Panc1 (cell line): ENCODE results near the gene GABRE. TPM values are rescaled to one million over a fixed set of nuclear protein-coding genes. Genes with fewer than 3 reads are reported as not detected.

ENCODE experiments used
- ATAC-seq: fragments of 200-7000 bp; cut with Tn5 transposase; 2 replicates; pipeline ENCODE4 v1.9.1; 2020; ENCODE audit warnings: mild to moderate bottlenecking, moderate library complexity
- BruUV-seq: library from RNA; stranded (reverse); fragments of 400-500 nt; replicated peaks from 2 replicates; lab custom pipeline; 2021; lab: Mats Ljungman, UMichigan
- CTCF ChIA-PET: fragments of 300-600 bp; sonication (Branson Sonifier 250); formaldehyde crosslinking; loops from one replicate; lab custom pipeline; 2022; ENCODE audit warnings: antibody characterized with exemption; lab: Charles Lee
- POLR2A ChIA-PET: fragments of 300-600 bp; sonication (Branson Sonifier 250); formaldehyde crosslinking; loops from one replicate; lab custom pipeline; 2022; ENCODE audit warnings: antibody characterized with exemption; lab: Charles Lee
- DNase-seq: peaks from one replicate; pipeline ENCODE4 v3.0.0-alpha.2; 2010; ENCODE audit warnings: low read depth, low spot score
- H3K27ac ChIP-seq: 2 replicates; pipeline ENCODE4 v1.5.1; 2011; ENCODE audit warnings: mild to moderate bottlenecking, low read length, inconsistent platforms
- H3K27me3 ChIP-seq: fragments of 200-500 bp; sonication (Bioruptor generic); 2 replicates; pipeline ENCODE4 v1.6.0; 2014; ENCODE audit warnings: low read length, inconsistent platforms; ENCODE audit not compliant: control insufficient read depth, insufficient read depth
- H3K36me3 ChIP-seq: fragments of 200-500 bp; sonication (Bioruptor generic); 2 replicates; pipeline ENCODE4 v1.5.1; 2014; ENCODE audit warnings: inconsistent platforms, mild to moderate bottlenecking, low read length, moderate library complexity; ENCODE audit not compliant: control insufficient read depth, insufficient read depth
- H3K4me1 ChIP-seq: 2 replicates; pipeline ENCODE4 v1.5.1; 2011; ENCODE audit warnings: inconsistent platforms, mild to moderate bottlenecking, low read length, moderate library complexity; ENCODE audit not compliant: control insufficient read depth, insufficient read depth
- H3K4me3 ChIP-seq, 2 experiments: 2 replicates each; pipeline ENCODE4 v1.5.1; 2011 to 2012; ENCODE audit warnings: low read depth in 2 of 2, low read length in 2 of 2, mild to moderate bottlenecking in 2 of 2, inconsistent platforms in 1 of 2, moderate library complexity in 1 of 2
- H3K9me3 ChIP-seq: fragments of 200-500 bp; sonication (Bioruptor generic); 2 replicates; pipeline ENCODE4 v1.5.1; 2014; ENCODE audit warnings: low read depth, mild to moderate bottlenecking, inconsistent platforms, low read length, moderate library complexity; ENCODE audit not compliant: control insufficient read depth, insufficient read depth
- CTCF ChIP-seq: fragments of 450-650 bp; IDR thresholded peaks from 2 replicates; pipeline ENCODE4 v1.5.1; 2017; ENCODE audit warnings: mild to moderate bottlenecking
- POLR2AphosphoS5 ChIP-seq: IDR thresholded peaks from 2 replicates; pipeline ENCODE4 v1.6.1; 2012; ENCODE audit warnings: mild to moderate bottlenecking, low read depth, low read length, moderate library complexity
- REST ChIP-seq, 2 experiments: IDR thresholded peaks; 2 replicates each; pipeline ENCODE4 v1.6.1; 2011 to 2012; ENCODE audit warnings: low read depth in 2 of 2, control low read depth in 1 of 2, low read length in 1 of 2, mild to moderate bottlenecking in 1 of 2, moderate library complexity in 1 of 2; ENCODE audit not compliant: insufficient read depth in 1 of 2
- SIN3A ChIP-seq: IDR thresholded peaks from 2 replicates; pipeline ENCODE4 v1.6.1; 2012; ENCODE audit warnings: low read depth, mild to moderate bottlenecking, low read length, moderate library complexity, borderline replicate concordance; ENCODE audit not compliant: insufficient read depth
- TCF7L2 ChIP-seq: IDR thresholded peaks from 2 replicates; pipeline ENCODE4 v1.6.1; 2011; ENCODE audit warnings: mild to moderate bottlenecking, low read depth, low read length, inconsistent platforms
- in situ Hi-C: cut with HindIII; loops from 2 replicates; pipeline ENCODE4 v1.10.0; 2016; ENCODE audit warnings: low sequenced_read_pairs, low pct_unique_long_range_greater_than_20kb
- intact Hi-C: fragments of 100-400 bp; cut with micrococcal nuclease; formaldehyde crosslinking; loops from one replicate; pipeline ENCODE4 v1.10.0; 2022; ENCODE audit not compliant: unreplicated experiment
- total RNA-seq: library from RNA; stranded (reverse); gene quantifications from one replicate; pipeline ENCODE4 v1.2.1, GENCODE V29; 2021; ENCODE audit not compliant: unreplicated experiment

Gene GABRE
- total RNA-seq, 1 experiment from 2014 or later, result 0.18 TPM

- no peaks in the 10 kb centered on the region for H3K4me1 ChIP-seq
- CTCF ChIA-PET, result no interaction called here
- DNase-seq, result no peak
- TF ChIP-seq REST (IDR thresholded peaks at IDR 0.05; ENCODE audit: insufficient read depth in 1 of 2, low read depth in 2 of 2, low read length in 1 of 2), result no peak
- no peak for TF ChIP-seq SIN3A
- no peak for TF ChIP-seq POLR2AphosphoS5
- no peak for TF ChIP-seq CTCF
- TF ChIP-seq TCF7L2, result no peak
- BruUV-seq, result no TSS peak
- intact Hi-C loops (no loop called here), in situ Hi-C loops (no loop called here)
- no peaks in the 10 kb centered on the region for H3K9me3 ChIP-seq
- ATAC-seq, result no peak
- POLR2A ChIA-PET, result no interaction called here
- no peaks in the 10 kb centered on the region for H3K27me3 ChIP-seq
- no peak overlapping the region for H3K4me3 ChIP-seq
- H3K27ac ChIP-seq, result no peak overlapping the region
- no peaks in the 10 kb centered on the region for H3K36me3 ChIP-seq
Observed at GRCh38 chrX:151970661-151971060, 3.8 kb downstream of the GABRE start.

DNA sequence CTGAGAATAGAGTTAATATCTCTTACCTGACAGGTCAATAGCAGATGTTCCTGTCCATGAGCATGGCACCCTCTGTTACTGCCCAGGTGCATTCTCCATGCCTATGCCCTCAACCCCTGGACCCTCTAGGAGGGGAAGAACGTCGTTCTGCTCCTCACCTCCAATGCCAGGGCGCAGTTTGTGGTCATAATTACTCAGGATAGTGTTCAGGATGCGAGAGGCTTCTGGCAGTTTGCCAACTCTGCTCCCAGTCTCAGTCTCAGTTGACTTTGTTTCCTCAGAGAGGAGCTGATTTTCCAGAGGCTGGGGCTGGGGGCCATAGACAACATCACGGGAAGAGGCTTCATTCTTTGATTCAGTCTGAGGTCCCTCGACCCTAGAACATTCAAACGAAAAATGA lies 4.4 kb downstream of the GABRE start:
- TF ChIP-seq REST (IDR thresholded peaks at IDR 0.05; ENCODE audit: insufficient read depth in 1 of 2, low read depth in 2 of 2, low read length in 1 of 2) (no peak), TCF7L2 (no peak)
- POLR2A ChIA-PET, result no interaction called here
- no peak overlapping the region for H3K4me3 ChIP-seq
- DNase-seq (no peak), ATAC-seq (no peak)
- no peak overlapping the region for H3K27ac ChIP-seq
- intact Hi-C loops (no loop called here), in situ Hi-C loops (no loop called here)
- no peaks in the 10 kb centered on the region for H3K9me3 ChIP-seq
- no peaks in the 10 kb centered on the region for H3K27me3 ChIP-seq
- CTCF ChIA-PET, result no interaction called here
- H3K36me3 ChIP-seq, result no peaks in the 10 kb centered on the region
- no peaks in the 10 kb centered on the region for H3K4me1 ChIP-seq
- BruUV-seq, result no TSS peak
